ENCODE data around the gene GUCY1A1. TPM values are rescaled to one million over a fixed set of nuclear protein-coding genes. Genes with fewer than 3 reads are reported as not detected.

The GUCY1A1 gene
- total RNA-seq, 6 experiments from 2014 or later, result not detected

DNA sequence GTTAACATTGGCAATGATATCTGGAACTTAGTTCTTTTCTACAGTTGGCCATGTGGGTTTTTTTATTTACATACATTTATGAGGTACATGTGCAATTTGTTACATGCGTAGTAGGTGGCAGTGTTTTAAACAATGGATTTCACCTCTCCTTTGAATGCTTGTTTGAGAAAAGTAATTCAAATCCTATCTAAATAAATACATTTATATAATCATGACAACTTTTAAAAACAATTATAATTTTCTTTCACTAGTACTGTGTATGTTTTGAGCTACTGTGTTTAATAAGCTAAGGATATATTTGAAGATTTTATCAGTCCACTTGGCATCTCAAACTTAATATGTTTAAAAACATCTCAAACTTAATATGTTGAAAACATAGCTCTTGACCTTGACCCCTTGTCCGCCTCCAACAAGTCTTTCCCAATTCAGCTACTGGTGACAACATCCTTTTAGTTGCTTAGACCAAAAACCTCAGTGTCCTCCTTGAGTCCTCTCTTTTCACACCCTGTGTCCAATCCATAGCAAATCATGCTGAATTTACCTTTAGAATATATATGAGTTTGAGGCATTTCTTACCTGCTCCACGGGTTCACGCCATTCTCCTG lies 106.7 kb downstream of the GUCY1A1 start:
- TF ChIP-seq, protein P1, sequence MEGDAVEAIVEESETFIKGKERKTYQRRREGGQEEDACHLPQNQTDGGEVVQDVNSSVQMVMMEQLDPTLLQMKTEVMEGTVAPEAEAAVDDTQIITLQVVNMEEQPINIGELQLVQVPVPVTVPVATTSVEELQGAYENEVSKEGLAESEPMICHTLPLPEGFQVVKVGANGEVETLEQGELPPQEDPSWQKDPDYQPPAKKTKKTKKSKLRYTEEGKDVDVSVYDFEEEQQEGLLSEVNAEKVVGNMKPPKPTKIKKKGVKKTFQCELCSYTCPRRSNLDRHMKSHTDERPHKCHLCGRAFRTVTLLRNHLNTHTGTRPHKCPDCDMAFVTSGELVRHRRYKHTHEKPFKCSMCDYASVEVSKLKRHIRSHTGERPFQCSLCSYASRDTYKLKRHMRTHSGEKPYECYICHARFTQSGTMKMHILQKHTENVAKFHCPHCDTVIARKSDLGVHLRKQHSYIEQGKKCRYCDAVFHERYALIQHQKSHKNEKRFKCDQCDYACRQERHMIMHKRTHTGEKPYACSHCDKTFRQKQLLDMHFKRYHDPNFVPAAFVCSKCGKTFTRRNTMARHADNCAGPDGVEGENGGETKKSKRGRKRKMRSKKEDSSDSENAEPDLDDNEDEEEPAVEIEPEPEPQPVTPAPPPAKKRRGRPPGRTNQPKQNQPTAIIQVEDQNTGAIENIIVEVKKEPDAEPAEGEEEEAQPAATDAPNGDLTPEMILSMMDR (IDR thresholded peaks at IDR 0.05), result no peak
- Mint-ChIP-seq H3K9me3 (no peaks in the 10 kb centered on the region; the same call in 1 of the 2 replicates), H3K27me3 (ENCODE audit: insufficient read depth) (no peaks in the 10 kb centered on the region), H3K4me1 (ENCODE audit: low read depth) (no peaks in the 10 kb centered on the region), H3K27ac (no peak overlapping the region), H3K4me3 (no peak overlapping the region), H3K36me3 (ENCODE audit: low read depth) (no peaks in the 10 kb centered on the region; the same call in 1 of the 2 replicates)
- DNase-seq, result no peak

DNA sequence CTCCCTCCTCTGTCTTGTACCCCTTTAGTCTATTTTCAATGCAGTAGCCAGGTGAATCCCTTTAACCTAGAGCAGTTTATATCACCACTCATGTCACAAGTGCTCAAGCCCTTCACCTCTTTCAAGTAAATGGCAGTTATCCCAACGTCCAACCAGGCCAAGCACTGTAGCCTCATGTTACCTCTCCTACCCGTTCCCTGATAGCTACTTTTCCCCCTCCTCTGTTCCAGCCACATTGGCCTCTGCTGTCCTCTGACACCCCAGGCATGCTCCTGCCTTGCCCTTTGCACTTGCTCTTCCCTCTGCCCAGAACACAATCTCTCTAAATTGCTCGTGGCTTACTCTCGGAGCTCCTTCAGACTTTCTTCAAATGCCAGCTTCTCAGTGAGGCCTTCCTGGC lies 107.4 kb downstream of the GUCY1A1 start:
- no peak overlapping the region for H3K4me3 Mint-ChIP-seq
- H3K27ac Mint-ChIP-seq, result no peak overlapping the region
- H3K36me3 Mint-ChIP-seq (ENCODE audit: low read depth), result no peaks in the 10 kb centered on the region; the same call in 1 of the 2 replicates
- TF ChIP-seq, protein P1 (IDR thresholded peaks at IDR 0.05), result no peak
- H3K27me3 Mint-ChIP-seq (ENCODE audit: insufficient read depth), result no peaks in the 10 kb centered on the region
- H3K9me3 Mint-ChIP-seq, result no peaks in the 10 kb centered on the region; the same call in 1 of the 2 replicates
- DNase-seq, result no peak
- H3K4me1 Mint-ChIP-seq (ENCODE audit: low read depth), result no peaks in the 10 kb centered on the region

DNA sequence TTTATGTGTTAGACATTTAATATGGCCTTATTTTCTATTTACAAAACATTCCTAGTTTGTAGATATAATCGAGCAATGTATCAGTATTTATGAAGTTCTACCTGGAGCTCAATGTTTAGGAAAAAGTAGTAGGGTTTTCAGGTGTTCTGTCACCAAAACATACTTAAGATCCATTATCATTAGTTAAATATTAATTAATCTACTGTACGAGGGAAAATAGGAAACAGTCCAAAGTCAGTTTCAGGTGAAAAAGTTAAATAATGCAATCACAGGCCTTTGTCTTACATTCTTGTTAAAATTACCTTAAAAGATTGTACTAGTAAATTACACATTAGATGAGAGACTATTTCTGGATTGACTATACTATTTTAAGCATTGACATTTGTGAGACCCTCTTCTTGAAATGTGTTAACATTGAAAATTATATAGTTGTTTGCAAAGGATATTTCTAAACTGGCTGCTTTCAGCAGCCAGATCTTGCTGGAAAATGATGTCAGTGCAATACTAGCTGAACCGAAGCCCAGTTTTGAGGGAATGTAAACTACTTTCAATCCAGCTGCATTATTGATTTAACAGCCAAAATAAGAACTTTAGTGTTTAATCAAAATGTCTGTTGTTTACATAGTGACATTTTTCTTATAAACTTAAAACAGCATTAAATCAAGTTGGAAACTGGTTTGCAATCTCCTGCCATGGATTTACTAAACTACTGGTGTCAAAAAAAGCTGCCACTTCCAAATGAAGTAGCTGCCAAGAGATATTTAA lies 111.5 kb downstream of the GUCY1A1 start:
- no peak overlapping the region for H3K27ac Mint-ChIP-seq
- no peak overlapping the region for H3K4me3 Mint-ChIP-seq
- H3K27me3 Mint-ChIP-seq (ENCODE audit: insufficient read depth), result no peaks in the 10 kb centered on the region
- no peak for DNase-seq
- no peaks in the 10 kb centered on the region; the same call in 1 of the 2 replicates for H3K36me3 Mint-ChIP-seq (ENCODE audit: low read depth)
- H3K9me3 Mint-ChIP-seq, result no peaks in the 10 kb centered on the region; the same call in 1 of the 2 replicates
- TF ChIP-seq, protein P1 (IDR thresholded peaks at IDR 0.05), result no peak
- no peaks in the 10 kb centered on the region for H3K4me1 Mint-ChIP-seq (ENCODE audit: low read depth)

DNA sequence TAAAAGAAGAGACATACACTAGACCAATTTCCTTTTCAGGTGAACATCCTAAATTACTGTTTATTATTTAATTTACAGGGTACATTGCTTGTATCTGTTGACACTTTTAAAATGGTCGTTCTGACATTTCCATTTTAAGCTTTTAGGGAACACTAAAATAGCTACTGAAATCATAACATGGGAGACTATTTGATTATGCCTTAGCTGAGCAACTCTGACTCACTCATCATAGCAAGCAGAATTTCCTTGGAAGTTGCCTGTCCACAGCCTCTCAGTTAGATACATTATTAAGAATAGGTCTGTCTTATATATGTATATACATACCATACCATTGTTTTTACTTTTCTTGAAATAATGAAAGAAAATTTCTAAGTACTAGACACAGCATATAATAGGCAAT lies 114.1 kb downstream of the GUCY1A1 start:
- Mint-ChIP-seq H3K36me3 (ENCODE audit: low read depth) (no peaks in the 10 kb centered on the region), H3K4me3 (no peak overlapping the region), H3K4me1 (ENCODE audit: low read depth) (no peaks in the 10 kb centered on the region), H3K27ac (no peak overlapping the region), H3K27me3 (ENCODE audit: insufficient read depth) (no peaks in the 10 kb centered on the region), H3K9me3 (no peaks in the 10 kb centered on the region)
- TF ChIP-seq, protein P1 (IDR thresholded peaks at IDR 0.05), result no peak
- no peak for DNase-seq

DNA sequence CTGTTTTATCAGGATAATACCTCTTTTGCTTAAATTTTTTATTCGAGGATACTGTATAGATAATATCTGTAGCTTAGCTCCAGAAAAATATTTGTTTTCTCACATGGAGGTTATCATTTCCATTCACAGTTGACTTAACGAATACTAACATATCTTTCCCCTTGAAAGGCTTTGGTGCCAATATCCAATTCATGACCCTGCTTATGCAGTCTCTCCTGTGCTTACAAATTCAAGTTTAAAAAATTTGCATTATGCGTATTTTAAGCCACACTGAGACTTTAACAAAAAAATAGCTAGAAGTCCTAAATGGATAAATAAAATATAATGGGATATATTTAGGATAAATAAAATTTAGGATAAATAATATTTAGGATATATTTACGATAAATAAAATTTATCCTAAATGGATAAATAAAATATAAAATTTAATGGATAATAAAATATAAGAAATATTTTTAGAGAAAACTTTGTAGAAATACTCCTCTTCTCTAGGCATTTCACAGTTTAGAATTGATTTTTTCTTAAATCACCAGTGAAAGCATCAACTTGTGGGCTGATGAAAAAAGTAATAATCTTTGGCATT lies 114.7 kb downstream of the GUCY1A1 start:
- Mint-ChIP-seq H3K9me3 (no peaks in the 10 kb centered on the region), H3K4me1 (ENCODE audit: low read depth) (no peaks in the 10 kb centered on the region), H3K4me3 (no peak overlapping the region), H3K27me3 (ENCODE audit: insufficient read depth) (no peaks in the 10 kb centered on the region), H3K36me3 (ENCODE audit: low read depth) (no peaks in the 10 kb centered on the region), H3K27ac (no peak overlapping the region)
- TF ChIP-seq, protein P1 (IDR thresholded peaks at IDR 0.05), result no peak
- DNase-seq, result no peak

Other genes with a start within 250 kb of the GUCY1A1 start
- under 1 TPM in 1 of 6 experiments, not detected in 5; 0.07 TPM for gene GUCY1B1, start 92.2 kb downstream of the GUCY1A1 start, total RNA-seq (2021; fragmentation: NEBNext Ultra II Directional; extraction: Animal tissue kit (Norgen Biotek cat#: 25700))
- not detected for gene ASIC5, start 199.4 kb downstream of the GUCY1A1 start, total RNA-seq (2021; fragmentation: NEBNext Ultra II Directional; extraction: Animal tissue kit (Norgen Biotek cat#: 25700))
- gene TDO2, start 236.8 kb downstream of the GUCY1A1 start, total RNA-seq (2021; fragmentation: NEBNext Ultra II Directional; extraction: Animal tissue kit (Norgen Biotek cat#: 25700)), result under 1 TPM in 1 of 6 experiments, not detected in 5; 0.33 TPM

Data from HFFc6 (cell line).